ENCODE measurements around the gene FRMPD4.

- TF ChIP-seq POLR2A (IDR thresholded peaks at IDR 0.05; ENCODE audit: low read length) (no peak), GATA1 (IDR thresholded peaks at IDR 0.05; ENCODE audit: low read depth, low read length) (no peak)
Measured at GRCh38 chrX:12679522-12679921, 541.2 kb downstream of the FRMPD4 start.
